ENCODE results near the gene C10orf53. TPM values are rescaled to one million over a fixed set of nuclear protein-coding genes. Genes with fewer than 3 reads are reported as not detected.

The C10orf53 gene
- total RNA-seq, 1 experiment from 2014 or later: not detected

DNA sequence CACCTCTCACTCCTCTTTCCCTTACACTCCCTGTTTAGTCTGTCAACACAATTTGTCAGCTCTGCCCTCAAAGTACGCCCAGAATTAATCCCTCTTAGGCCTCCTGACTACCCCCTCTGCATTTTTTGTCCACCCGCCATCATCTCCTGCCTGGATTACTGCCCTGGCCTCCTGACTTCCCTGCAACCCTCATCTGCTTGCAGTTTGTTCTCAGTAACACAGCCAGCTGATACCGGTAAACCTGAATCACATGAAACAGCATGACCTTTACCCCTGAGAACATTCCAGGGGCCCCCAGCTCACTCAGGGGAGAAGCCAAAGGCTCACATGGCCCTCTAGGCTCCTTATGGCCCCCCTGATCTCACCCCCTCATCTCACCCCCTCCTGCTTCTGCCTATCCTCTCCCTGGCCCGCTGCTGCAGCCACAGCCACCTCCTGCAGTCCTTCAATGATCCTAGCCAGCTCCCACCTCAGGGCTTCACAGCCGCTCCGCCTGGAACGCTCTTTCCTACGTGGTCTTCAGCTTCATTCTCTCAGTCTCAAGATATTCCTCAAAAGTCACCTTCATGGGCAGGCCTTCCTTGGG, 8.9 kb downstream of the C10orf53 start:
- H3K27me3 Mint-ChIP-seq (ENCODE audit: insufficient read depth, unreplicated experiment): peaks cover 41% of the 10 kb centered on the region
- H3K4me1 Mint-ChIP-seq (ENCODE audit: insufficient read depth, unreplicated experiment): peaks cover 10% of the 10 kb centered on the region
- BruUV-seq (replicated peaks): no TSS peak
- TF ChIP-seq, protein P1, sequence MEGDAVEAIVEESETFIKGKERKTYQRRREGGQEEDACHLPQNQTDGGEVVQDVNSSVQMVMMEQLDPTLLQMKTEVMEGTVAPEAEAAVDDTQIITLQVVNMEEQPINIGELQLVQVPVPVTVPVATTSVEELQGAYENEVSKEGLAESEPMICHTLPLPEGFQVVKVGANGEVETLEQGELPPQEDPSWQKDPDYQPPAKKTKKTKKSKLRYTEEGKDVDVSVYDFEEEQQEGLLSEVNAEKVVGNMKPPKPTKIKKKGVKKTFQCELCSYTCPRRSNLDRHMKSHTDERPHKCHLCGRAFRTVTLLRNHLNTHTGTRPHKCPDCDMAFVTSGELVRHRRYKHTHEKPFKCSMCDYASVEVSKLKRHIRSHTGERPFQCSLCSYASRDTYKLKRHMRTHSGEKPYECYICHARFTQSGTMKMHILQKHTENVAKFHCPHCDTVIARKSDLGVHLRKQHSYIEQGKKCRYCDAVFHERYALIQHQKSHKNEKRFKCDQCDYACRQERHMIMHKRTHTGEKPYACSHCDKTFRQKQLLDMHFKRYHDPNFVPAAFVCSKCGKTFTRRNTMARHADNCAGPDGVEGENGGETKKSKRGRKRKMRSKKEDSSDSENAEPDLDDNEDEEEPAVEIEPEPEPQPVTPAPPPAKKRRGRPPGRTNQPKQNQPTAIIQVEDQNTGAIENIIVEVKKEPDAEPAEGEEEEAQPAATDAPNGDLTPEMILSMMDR (IDR thresholded peaks at IDR 0.05; ENCODE audit: unreplicated experiment): no peak
- no peak overlapping the region for H3K4me3 Mint-ChIP-seq (ENCODE audit: unreplicated experiment)
- CTCF ChIA-PET: interaction anchor here (0.5 kb wide), 1 partner anchor 28 kb away, joined by 3 read pairs; no protein-coding TSS in a partner anchor
- POLR2A ChIA-PET: no interaction called here
- intact Hi-C loops (cut with micrococcal nuclease): no loop called here
- no peaks in the 10 kb centered on the region for H3K36me3 Mint-ChIP-seq (ENCODE audit: insufficient read depth, unreplicated experiment)
- no peak for DNase-seq (ENCODE audit: unreplicated experiment)
- no peak overlapping the region for H3K27ac Mint-ChIP-seq (ENCODE audit: low read depth, unreplicated experiment)
- H3K9me3 Mint-ChIP-seq (ENCODE audit: unreplicated experiment): peaks cover 11% of the 10 kb centered on the region

DNA sequence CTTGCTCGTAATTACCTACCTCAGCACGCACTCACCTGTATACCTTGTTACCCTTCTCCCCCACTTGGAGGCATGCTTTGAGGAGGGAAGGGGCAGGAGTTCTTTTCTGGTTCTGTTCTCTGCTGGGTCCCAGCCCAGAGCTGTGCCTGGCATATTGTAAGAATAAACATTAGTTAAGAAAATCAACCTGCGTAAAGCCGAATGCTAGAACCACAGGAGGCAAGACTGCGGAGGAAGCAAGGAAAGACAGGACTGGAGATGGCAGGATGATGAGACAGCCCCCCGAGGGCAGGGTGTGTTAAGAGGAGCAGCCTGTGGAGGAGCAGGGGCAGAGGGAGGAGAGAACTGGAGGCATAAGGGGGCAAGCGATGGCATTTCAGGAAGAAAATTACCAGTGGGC, 9.5 kb downstream of the C10orf53 start:
- Mint-ChIP-seq H3K36me3 (ENCODE audit: insufficient read depth, unreplicated experiment) (no peaks in the 10 kb centered on the region), H3K4me1 (ENCODE audit: insufficient read depth, unreplicated experiment) (peaks cover 10% of the 10 kb centered on the region), H3K9me3 (ENCODE audit: unreplicated experiment) (peaks cover 11% of the 10 kb centered on the region), H3K4me3 (ENCODE audit: unreplicated experiment) (no peak overlapping the region), H3K27ac (ENCODE audit: low read depth, unreplicated experiment) (no peak overlapping the region), H3K27me3 (ENCODE audit: insufficient read depth, unreplicated experiment) (peaks cover 41% of the 10 kb centered on the region)
- BruUV-seq (replicated peaks): no TSS peak
- ChIA-PET CTCF (no interaction called here), POLR2A (no interaction called here)
- TF ChIP-seq, protein P1 (IDR thresholded peaks at IDR 0.05; ENCODE audit: unreplicated experiment): no peak
- intact Hi-C loops (cut with micrococcal nuclease): no loop called here
- DNase-seq (ENCODE audit: unreplicated experiment): no peak

DNA sequence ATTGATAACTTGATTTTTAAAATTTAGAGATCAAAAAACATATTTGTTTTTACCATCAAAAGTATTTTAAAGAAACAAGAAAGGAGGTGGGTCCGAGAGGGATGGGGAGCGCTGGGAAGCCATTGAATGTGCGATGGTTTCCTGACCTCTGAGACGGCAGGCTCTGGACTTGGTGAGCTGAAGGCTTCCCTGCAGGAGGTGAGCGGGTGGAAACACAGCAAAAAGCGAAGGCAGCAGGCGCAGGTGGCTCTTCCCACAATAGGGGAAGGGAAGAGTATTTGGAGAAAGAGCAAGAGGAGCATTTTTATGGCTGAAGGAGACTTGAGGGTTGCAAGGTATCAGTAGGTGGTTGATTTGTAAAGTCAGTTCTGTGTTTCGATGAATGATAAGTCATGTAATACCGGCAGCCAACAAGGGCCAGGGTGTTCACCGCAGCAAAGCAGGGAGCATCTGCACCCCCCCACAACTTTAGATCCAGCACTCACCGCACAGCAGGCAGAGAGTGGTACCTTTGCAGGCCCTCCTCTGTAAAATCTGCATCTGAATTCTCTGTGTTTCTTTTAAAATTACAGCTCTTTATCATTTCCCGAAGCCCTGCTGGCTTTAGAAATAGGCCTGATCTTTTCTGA, 10.5 kb downstream of the C10orf53 start:
- no peak overlapping the region for H3K4me3 Mint-ChIP-seq (ENCODE audit: unreplicated experiment)
- intact Hi-C loops (cut with micrococcal nuclease): no loop called here
- H3K27ac Mint-ChIP-seq (ENCODE audit: low read depth, unreplicated experiment): no peak overlapping the region
- TF ChIP-seq, protein P1 (IDR thresholded peaks at IDR 0.05; ENCODE audit: unreplicated experiment): no peak
- DNase-seq (ENCODE audit: unreplicated experiment): no peak
- H3K36me3 Mint-ChIP-seq (ENCODE audit: insufficient read depth, unreplicated experiment): no peaks in the 10 kb centered on the region
- no TSS peak for BruUV-seq (replicated peaks)
- ChIA-PET POLR2A (interaction anchor here (0.6 kb wide), 1 partner anchor 379 kb away, joined by 3 read pairs; no protein-coding TSS in a partner anchor), CTCF (interaction anchor here (0.9 to 1.0 kb wide), 2 partner anchors 10 to 11 kb away, joined by 3 to 4 read pairs; no protein-coding TSS in a partner anchor)
- H3K27me3 Mint-ChIP-seq (ENCODE audit: insufficient read depth, unreplicated experiment): peaks cover 41% of the 10 kb centered on the region
- H3K9me3 Mint-ChIP-seq (ENCODE audit: unreplicated experiment): peaks cover 11% of the 10 kb centered on the region
- peaks cover 10% of the 10 kb centered on the region for H3K4me1 Mint-ChIP-seq (ENCODE audit: insufficient read depth, unreplicated experiment)

DNA sequence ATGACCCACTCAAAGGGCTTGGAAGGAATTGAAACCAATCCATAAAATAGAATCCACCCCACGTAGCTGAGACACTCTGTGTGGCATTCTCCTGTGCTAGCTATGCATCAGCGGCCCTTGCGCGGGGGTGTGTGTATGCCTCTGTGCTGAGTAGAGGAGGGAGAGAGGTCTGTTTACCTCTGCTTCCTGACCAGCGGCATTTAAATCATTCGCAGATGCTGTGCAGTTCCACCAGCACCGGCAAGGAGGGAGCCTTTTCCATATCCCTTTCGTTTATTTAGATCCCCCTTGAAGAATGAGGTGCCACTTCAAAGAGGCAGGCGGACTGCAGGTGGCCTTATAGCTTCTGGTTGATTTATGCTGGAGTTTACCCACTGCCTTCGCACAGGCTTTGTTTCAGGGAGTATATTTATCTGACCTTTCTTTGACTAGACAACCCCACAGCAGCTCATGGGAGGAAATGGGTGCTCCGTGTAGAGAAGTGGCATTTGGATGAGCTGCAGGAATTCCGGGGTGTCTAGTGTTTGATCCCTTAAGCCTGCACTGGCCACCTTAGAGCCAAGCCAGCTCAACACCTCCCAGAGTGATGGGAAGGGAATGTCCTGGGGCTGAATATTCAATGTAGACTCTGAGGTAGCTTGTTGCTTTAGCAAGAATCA, 11.4 kb downstream of the C10orf53 start:
- Mint-ChIP-seq H3K27ac (ENCODE audit: low read depth, unreplicated experiment) (no peak overlapping the region), H3K4me1 (ENCODE audit: insufficient read depth, unreplicated experiment) (peaks cover 10% of the 10 kb centered on the region), H3K9me3 (ENCODE audit: unreplicated experiment) (peaks cover 11% of the 10 kb centered on the region), H3K36me3 (ENCODE audit: insufficient read depth, unreplicated experiment) (no peaks in the 10 kb centered on the region), H3K27me3 (ENCODE audit: insufficient read depth, unreplicated experiment) (peaks cover 41% of the 10 kb centered on the region), H3K4me3 (ENCODE audit: unreplicated experiment) (no peak overlapping the region)
- CTCF ChIA-PET: interaction anchor here (0.6 to 1.0 kb wide), 5 partner anchors 9 to 74 kb away, joined by 3 to 7 read pairs (median 3); no protein-coding TSS in a partner anchor
- BruUV-seq (replicated peaks): no TSS peak
- POLR2A ChIA-PET: interaction anchor here (0.6 kb wide), 1 partner anchor 379 kb away, joined by 3 read pairs; no protein-coding TSS in a partner anchor
- intact Hi-C loops (cut with micrococcal nuclease): no loop called here
- TF ChIP-seq, protein P1 (IDR thresholded peaks at IDR 0.05; ENCODE audit: unreplicated experiment): no peak
- no peak for DNase-seq (ENCODE audit: unreplicated experiment)

Data from MCF 10A (cell line).